Kidney epithelial cell (primary cell): ENCODE measurements around the gene COL16A1. TPM values are rescaled to one million over a fixed set of nuclear protein-coding genes. Genes with fewer than 3 reads are reported as not detected.

Source experiments
- DNase-seq: peaks from one replicate; pipeline ENCODE4 v3.0.0-alpha.2; 2010; ENCODE audit warnings: low read depth
- H3K27me3 ChIP-seq: 2 replicates; pipeline ENCODE4 v1.6.0; 2011; ENCODE audit warnings: low read length; ENCODE audit not compliant: control insufficient read depth, insufficient read depth
- H3K36me3 ChIP-seq: 2 replicates; pipeline ENCODE4 v1.5.1; 2011; ENCODE audit warnings: low read length; ENCODE audit not compliant: control insufficient read depth, insufficient read depth
- H3K4me3 ChIP-seq: 2 replicates; pipeline ENCODE4 v1.5.1; 2011; ENCODE audit warnings: low read depth, mild to moderate bottlenecking, control low read depth, low read length
- total RNA-seq: library from RNA; depleted of rRNA; stranded (reverse); fragments of >200 nt; gene quantifications from 2 replicates; pipeline ENCODE4 v1.2.3, GENCODE V29; 2015
- TF ChIP-seq, protein P1 (sequence below): IDR thresholded peaks from 2 replicates; pipeline ENCODE4 v1.5.1; 2011; ENCODE audit warnings: mild to moderate bottlenecking, moderate library complexity, low read length, control low read depth, inconsistent platforms; ENCODE audit not compliant: insufficient read depth, poor library complexity, severe bottlenecking

The COL16A1 gene
- total RNA-seq, 1 donor from 2014 or later = 9.2 TPM

DNA sequence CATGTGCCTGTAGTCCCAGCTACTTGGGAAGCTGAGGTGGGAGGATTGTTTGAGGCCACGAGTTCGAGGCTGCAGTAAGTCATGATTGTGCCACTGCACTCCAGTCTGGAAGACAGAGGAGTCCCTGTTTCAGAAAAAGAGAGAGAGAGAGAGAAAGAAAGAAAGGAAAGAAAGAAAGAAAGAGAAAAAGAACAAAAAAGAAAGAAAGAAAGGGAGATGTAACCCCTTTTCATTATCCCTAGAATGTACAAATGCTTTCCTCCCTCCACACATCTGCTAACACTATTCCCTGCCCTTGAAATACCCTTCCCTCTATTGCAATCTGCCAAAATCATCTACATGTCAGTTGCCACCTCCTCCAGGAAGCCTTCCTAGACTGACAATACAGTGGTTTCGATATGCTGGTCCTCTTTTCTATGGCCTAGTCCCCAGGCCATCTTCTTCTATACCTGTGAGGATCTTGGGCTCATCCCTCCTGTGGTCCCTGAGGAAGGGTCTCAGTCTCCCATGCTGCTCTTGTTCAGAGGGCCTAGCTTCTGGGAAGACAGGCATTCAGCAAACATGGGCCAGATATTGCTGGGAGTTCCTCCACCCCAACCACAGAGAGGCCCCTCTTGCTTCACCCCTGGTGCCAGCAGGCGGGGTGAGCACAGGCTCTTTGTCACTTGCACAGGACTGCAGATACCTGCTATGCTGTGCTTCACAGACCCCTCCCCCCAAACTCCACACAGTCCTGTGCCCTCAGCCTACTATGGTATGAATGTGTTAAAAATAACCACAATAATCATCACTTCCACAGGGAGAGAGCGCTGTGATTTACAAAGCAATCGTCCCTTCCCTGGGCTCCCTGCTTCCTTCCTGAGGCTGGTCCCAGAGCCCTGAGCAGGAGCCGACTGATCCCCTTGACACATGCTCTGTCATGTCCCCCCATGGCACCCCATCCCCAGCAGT is 46.2 kb upstream of the COL16A1 start:
- DNase-seq = no peak
- TF ChIP-seq, protein P1, sequence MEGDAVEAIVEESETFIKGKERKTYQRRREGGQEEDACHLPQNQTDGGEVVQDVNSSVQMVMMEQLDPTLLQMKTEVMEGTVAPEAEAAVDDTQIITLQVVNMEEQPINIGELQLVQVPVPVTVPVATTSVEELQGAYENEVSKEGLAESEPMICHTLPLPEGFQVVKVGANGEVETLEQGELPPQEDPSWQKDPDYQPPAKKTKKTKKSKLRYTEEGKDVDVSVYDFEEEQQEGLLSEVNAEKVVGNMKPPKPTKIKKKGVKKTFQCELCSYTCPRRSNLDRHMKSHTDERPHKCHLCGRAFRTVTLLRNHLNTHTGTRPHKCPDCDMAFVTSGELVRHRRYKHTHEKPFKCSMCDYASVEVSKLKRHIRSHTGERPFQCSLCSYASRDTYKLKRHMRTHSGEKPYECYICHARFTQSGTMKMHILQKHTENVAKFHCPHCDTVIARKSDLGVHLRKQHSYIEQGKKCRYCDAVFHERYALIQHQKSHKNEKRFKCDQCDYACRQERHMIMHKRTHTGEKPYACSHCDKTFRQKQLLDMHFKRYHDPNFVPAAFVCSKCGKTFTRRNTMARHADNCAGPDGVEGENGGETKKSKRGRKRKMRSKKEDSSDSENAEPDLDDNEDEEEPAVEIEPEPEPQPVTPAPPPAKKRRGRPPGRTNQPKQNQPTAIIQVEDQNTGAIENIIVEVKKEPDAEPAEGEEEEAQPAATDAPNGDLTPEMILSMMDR = no peak

DNA sequence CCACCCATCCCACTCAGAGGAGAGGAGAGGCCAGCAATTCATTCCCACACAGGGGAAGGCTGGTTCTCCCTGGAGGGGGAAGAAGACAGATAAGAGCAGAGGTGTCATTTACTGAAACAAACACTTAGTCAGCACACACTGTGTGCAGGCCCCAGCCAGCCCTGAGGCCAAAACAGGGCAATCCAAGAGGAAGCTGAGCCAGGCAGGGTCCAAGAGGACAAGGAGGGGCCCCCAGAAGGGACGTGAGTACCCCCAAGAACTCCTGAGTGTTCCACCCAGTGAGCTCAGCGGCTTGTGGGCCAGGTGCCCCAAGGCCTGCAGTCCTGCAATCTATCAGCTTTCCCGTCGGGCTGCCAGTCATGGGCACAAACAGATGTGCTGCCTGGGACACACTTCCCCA is 44.5 kb upstream of the COL16A1 start:
- Histone ChIP-seq H3K36me3 (no peaks in the 10 kb centered on the region), H3K4me3 (no peak overlapping the region), H3K27me3 (peaks cover 4% of the 10 kb centered on the region)
- DNase-seq = no peak
- TF ChIP-seq, protein P1 = no peak

More for the DNA sequence above, 46.2 kb upstream of the COL16A1 start:
- Histone ChIP-seq H3K4me3 (no peak overlapping the region), H3K27me3 (peaks cover 2% of the 10 kb centered on the region), H3K36me3 (no peaks in the 10 kb centered on the region)

DNA sequence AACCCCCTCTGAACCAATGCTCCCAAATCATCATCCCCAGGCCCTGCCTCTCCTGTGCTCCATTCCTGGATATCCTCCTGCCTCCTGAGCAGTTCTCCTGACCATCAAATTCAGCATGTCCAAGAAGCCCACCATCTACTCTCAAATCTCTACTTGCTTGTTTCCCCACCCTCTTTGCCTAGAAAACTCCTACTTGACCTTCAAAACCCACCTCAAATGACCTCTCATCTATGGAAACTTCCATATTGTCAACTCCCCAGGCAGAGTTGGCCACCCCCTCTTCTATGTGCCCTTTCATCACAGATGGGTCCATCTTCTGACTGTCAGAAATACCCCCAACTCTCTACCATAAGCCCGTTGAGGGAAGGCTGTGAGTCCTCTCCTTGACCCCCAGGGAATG is 43.5 kb upstream of the COL16A1 start:
- Histone ChIP-seq H3K27me3 (peaks cover 4% of the 10 kb centered on the region), H3K36me3 (no peaks in the 10 kb centered on the region), H3K4me3 (no peak overlapping the region)
- TF ChIP-seq, protein P1 = no peak
- no peak for DNase-seq

DNA sequence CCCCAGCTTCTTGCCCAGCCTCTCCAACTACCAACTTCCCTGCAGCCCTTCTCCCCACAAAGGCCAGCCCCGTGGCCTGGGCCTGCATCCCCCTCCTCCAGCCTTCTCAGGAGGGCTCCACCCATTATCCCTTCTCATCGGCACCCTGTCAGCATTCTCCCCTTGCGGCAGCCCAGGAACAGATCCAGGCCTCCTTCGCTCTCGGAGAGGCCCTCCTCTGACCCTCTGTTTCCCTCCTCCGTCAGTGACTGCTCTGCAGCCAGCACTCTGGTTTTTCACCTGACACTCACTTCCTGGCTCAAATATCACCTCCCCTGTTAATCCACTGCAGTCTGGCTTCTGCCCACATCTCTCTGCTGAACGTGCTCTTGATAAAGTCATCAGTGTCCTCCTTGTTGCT is 42.9 kb upstream of the COL16A1 start:
- no peaks in the 10 kb centered on the region for H3K36me3 ChIP-seq
- TF ChIP-seq, protein P1 = no peak
- DNase-seq = no peak
- no peak overlapping the region for H3K4me3 ChIP-seq
- H3K27me3 ChIP-seq = peaks cover 4% of the 10 kb centered on the region

DNA sequence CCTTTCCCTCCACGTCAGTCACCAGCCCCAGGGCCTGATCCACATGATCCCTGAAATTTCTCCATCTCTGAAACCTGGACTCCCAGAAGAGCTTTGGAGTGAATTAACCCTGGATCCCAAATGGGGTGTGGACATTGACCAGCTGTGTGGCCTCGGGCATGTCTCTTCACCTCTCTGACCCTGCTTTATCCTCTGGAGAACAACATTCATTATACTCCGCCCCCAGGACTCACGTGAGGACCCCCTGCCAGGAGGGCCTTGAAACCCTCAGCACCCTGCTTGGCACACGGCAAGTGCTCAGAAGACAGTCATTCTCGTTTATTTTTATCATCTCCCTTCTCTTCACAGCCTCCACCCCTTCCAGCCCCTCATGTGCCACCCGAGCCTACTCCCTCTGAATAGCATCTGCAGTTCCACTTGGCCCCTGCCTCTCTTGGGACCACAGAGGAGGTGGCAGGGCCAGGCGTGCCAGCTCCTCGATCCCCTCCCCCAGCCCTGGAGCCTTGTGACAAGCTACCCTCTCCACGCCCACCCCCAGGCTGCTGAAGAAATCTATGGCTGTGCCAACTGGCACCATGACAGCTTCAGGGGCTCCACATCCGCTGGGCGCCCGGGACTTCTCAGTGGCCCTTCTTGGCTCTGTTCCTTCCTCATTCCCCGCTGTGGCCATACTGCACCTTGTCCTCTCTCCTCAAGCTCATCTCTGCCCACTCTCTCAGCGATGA is 42.3 kb upstream of the COL16A1 start:
- H3K36me3 ChIP-seq = no peaks in the 10 kb centered on the region
- TF ChIP-seq, protein P1 = no peak
- H3K4me3 ChIP-seq = no peak overlapping the region
- peaks cover 4% of the 10 kb centered on the region for H3K27me3 ChIP-seq
- no peak for DNase-seq
